WTC11 (cell line): ENCODE measurements around the gene TMEM30A. TPM values are rescaled to one million over a fixed set of nuclear protein-coding genes. Genes with fewer than 3 reads are reported as not detected.

Source experiments
- ATAC-seq: fragments of 200-7000 bp; cut with Tn5 transposase; 2 replicates; pipeline ENCODE4 v1.10.0; 2021; ENCODE audit warnings: mild to moderate bottlenecking, moderate library complexity
- CTCF ChIA-PET: fragments of 300-600 bp; sonication (Branson Sonifier 250); formaldehyde crosslinking; loops from one replicate; lab custom pipeline; 2021; ENCODE audit warnings: antibody characterized with exemption; lab: Charles Lee
- POLR2A ChIA-PET: fragments of 350-600 bp; sonication (Branson Sonifier 250); formaldehyde crosslinking; loops from one replicate; lab custom pipeline; 2021; ENCODE audit warnings: antibody characterized with exemption; lab: Charles Lee
- DNase-seq: peaks from one replicate; pipeline ENCODE4 v3.0.0; 2021; ENCODE audit warnings: low spot score
- H3K27ac Mint-ChIP-seq: 2 replicates; pipeline ENCODE4 v1.8.0; 2021; ENCODE audit warnings: mixed read lengths
- H3K27me3 Mint-ChIP-seq: 2 replicates; pipeline ENCODE4 v1.8.0; 2021; ENCODE audit warnings: low read depth, mild to moderate bottlenecking, moderate library complexity, mixed read lengths
- H3K36me3 Mint-ChIP-seq: 2 replicates; pipeline ENCODE4 v1.8.0; 2021; ENCODE audit warnings: mixed read lengths
- H3K4me1 Mint-ChIP-seq: 2 replicates; pipeline ENCODE4 v1.8.0; 2022; ENCODE audit warnings: mixed read lengths
- H3K4me3 Mint-ChIP-seq: 2 replicates; pipeline ENCODE4 v1.8.0; 2021; ENCODE audit warnings: mild to moderate bottlenecking, moderate library complexity, mixed read lengths
- H3K9me3 Mint-ChIP-seq: 2 replicates; pipeline ENCODE4 v1.8.0; 2021; ENCODE audit warnings: mixed read lengths
- ATF1 ChIP-seq: sonication (generic); formaldehyde crosslinking; IDR thresholded peaks from 2 replicates; pipeline ENCODE4 v1.8.1; 2023; ENCODE audit warnings: mild to moderate bottlenecking, moderate library complexity, missing genetic modification reagents
- CBFB ChIP-seq: sonication (generic); formaldehyde crosslinking; IDR thresholded peaks from 2 replicates; pipeline ENCODE4 v1.8.1; 2022; ENCODE audit warnings: mild to moderate bottlenecking, low read depth, missing genetic modification reagents
- CDX4 ChIP-seq: fragments of 250-450 bp; sonication (Bioruptor Pico); IDR thresholded peaks from 2 replicates; pipeline ENCODE4 v1.9.0; 2021; ENCODE audit warnings: moderate library complexity, mild to moderate bottlenecking, inconsistent platforms, borderline replicate concordance
- ESRRA ChIP-seq: sonication (generic); formaldehyde crosslinking; IDR thresholded peaks from 2 replicates; pipeline ENCODE4 v1.8.1; 2022; ENCODE audit warnings: mild to moderate bottlenecking, missing genetic modification reagents, borderline replicate concordance
- KAT7 ChIP-seq: sonication (generic); formaldehyde crosslinking; IDR thresholded peaks from 2 replicates; pipeline ENCODE4 v1.8.1; 2023; ENCODE audit warnings: missing genetic modification reagents, mild to moderate bottlenecking, borderline replicate concordance
- MXD4 ChIP-seq: fragments of 250-450 bp; sonication (Bioruptor Pico); IDR thresholded peaks from 2 replicates; pipeline ENCODE4 v1.8.0; 2021; ENCODE audit warnings: mild to moderate bottlenecking, moderate library complexity, borderline replicate concordance
- NR3C1 ChIP-seq: sonication (generic); formaldehyde crosslinking; conservative IDR thresholded peaks from 2 replicates; pipeline ENCODE4 v1.8.1; 2023; ENCODE audit warnings: low read depth, mild to moderate bottlenecking, missing genetic modification reagents
- OVOL2 ChIP-seq: fragments of 250-450 bp; sonication (Bioruptor Pico); IDR thresholded peaks from 2 replicates; pipeline ENCODE4 v1.9.0; 2021; ENCODE audit warnings: mild to moderate bottlenecking, borderline replicate concordance
- RELA ChIP-seq: sonication (generic); formaldehyde crosslinking; IDR thresholded peaks from 2 replicates; pipeline ENCODE4 v1.8.1; 2022; ENCODE audit warnings: missing genetic modification reagents, mild to moderate bottlenecking, borderline replicate concordance
- RORB ChIP-seq: fragments of 250-450 bp; sonication (Bioruptor Pico); IDR thresholded peaks from 2 replicates; pipeline ENCODE4 v1.9.0; 2021; ENCODE audit warnings: mild to moderate bottlenecking
- TCF7 ChIP-seq: sonication (generic); formaldehyde crosslinking; IDR thresholded peaks from 2 replicates; pipeline ENCODE4 v1.8.0; 2022; ENCODE audit warnings: mild to moderate bottlenecking, low read depth, missing genetic modification reagents, moderate library complexity
- TEAD1 ChIP-seq: sonication (generic); formaldehyde crosslinking; IDR thresholded peaks from 2 replicates; pipeline ENCODE4 v1.8.0; 2022; ENCODE audit warnings: mild to moderate bottlenecking, missing genetic modification reagents
- TP53 ChIP-seq: sonication (generic); formaldehyde crosslinking; IDR thresholded peaks from 2 replicates; pipeline ENCODE4 v1.8.1; 2023; ENCODE audit warnings: mild to moderate bottlenecking, missing genetic modification reagents
- ZBTB21 ChIP-seq: sonication (generic); formaldehyde crosslinking; IDR thresholded peaks from 2 replicates; pipeline ENCODE4 v1.8.1; 2023; ENCODE audit warnings: mild to moderate bottlenecking, missing genetic modification reagents, borderline replicate concordance
- ZNF263 ChIP-seq: sonication (generic); formaldehyde crosslinking; IDR thresholded peaks from 2 replicates; pipeline ENCODE4 v1.8.1; 2022; ENCODE audit warnings: low read depth, mild to moderate bottlenecking, moderate library complexity, missing genetic modification reagents
- ZNF671 ChIP-seq: fragments of 250-450 bp; sonication (Bioruptor Pico); IDR thresholded peaks from 2 replicates; pipeline ENCODE4 v1.8.0; 2021; ENCODE audit warnings: mild to moderate bottlenecking
- total RNA-seq: library from RNA; stranded (reverse); gene quantifications from 3 replicates; pipeline ENCODE4 v1.2.3, GENCODE V29; 2021
- TF ChIP-seq, protein P1 (sequence below): sonication (generic); formaldehyde crosslinking; IDR thresholded peaks from 2 replicates; pipeline ENCODE4 v1.8.0; 2022; ENCODE audit warnings: mild to moderate bottlenecking, missing genetic modification reagents
- TF ChIP-seq, protein P2 (sequence below): sonication (generic); formaldehyde crosslinking; IDR thresholded peaks from 2 replicates; pipeline ENCODE4 v1.8.1; 2023; ENCODE audit warnings: mild to moderate bottlenecking, missing genetic modification reagents

Gene TMEM30A
- total RNA-seq, 1 experiment from 2014 or later, result 81.2 TPM

DNA sequence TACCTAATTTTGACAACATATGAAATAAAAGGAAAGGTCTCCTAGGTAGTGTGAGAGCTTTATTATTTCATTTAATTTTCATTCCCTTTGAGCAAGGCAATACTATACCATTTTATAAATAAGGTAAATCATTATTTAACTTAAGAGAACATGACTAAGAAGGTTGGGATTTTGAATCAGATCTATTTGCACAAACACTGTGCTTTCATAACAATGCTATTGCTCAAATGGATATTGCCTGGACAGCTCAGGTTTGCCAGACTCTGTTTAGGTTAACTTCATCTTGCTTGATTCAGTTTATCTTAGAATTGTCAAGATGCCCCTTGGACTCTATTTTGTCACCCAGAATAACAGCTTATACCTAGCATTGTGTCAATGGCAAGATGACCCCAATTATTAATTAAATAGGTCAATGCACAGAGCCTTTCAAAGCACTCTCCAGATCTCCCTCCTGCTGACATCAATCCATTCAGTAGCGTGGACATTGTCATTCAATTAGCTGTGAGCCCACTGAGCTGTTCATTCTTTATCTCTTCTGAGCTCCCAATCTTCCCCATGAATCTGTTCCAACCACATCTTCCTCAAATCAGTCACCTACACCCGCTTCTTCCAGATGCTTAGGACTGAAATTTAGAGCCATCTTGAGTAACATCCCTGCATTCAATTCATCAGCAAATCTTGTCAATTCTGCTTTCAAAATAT is 42.1 kb upstream of the TMEM30A start:
- Mint-ChIP-seq H3K4me1 (peaks cover 21% of the 10 kb centered on the region), H3K27me3 (no peaks in the 10 kb centered on the region), H3K4me3 (peak overlapping the region; percentile 1; the same call in 1 of the 2 replicates), H3K27ac (peak overlapping the region; percentile 1; the same call in 1 of the 2 replicates), H3K36me3 (no peaks in the 10 kb centered on the region; the same call in 1 of the 2 replicates), H3K9me3 (peaks cover 13% of the 10 kb centered on the region)
- ATAC-seq, result peak; percentile 78
- ChIA-PET CTCF (interaction anchor here (1.0 to 1.3 kb wide), 3 partner anchors 8 to 60 kb away, joined by 3 to 5 read pairs (median 4); no protein-coding TSS in a partner anchor), POLR2A (interaction anchor here (0.5 kb wide), 1 partner anchor 719 kb away, joined by 9 read pairs; no protein-coding TSS in a partner anchor)
- TF ChIP-seq ATF1 (no peak), OVOL2 (CRISPR knock-in tag) (no peak), TCF7 (CRISPR knock-in tag) (no peak), ESRRA (CRISPR knock-in tag) (no peak), CDX4 (CRISPR knock-in tag) (no peak), ZNF671 (CRISPR knock-in tag) (no peak), TEAD1 (no peak), CBFB (no peak), NR3C1 (no peak), RORB (CRISPR knock-in tag) (no peak)
- TF ChIP-seq, protein P1, sequence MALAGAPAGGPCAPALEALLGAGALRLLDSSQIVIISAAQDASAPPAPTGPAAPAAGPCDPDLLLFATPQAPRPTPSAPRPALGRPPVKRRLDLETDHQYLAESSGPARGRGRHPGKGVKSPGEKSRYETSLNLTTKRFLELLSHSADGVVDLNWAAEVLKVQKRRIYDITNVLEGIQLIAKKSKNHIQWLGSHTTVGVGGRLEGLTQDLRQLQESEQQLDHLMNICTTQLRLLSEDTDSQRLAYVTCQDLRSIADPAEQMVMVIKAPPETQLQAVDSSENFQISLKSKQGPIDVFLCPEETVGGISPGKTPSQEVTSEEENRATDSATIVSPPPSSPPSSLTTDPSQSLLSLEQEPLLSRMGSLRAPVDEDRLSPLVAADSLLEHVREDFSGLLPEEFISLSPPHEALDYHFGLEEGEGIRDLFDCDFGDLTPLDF (CRISPR knock-in tag), result no peak
- TF ChIP-seq, protein P2, sequence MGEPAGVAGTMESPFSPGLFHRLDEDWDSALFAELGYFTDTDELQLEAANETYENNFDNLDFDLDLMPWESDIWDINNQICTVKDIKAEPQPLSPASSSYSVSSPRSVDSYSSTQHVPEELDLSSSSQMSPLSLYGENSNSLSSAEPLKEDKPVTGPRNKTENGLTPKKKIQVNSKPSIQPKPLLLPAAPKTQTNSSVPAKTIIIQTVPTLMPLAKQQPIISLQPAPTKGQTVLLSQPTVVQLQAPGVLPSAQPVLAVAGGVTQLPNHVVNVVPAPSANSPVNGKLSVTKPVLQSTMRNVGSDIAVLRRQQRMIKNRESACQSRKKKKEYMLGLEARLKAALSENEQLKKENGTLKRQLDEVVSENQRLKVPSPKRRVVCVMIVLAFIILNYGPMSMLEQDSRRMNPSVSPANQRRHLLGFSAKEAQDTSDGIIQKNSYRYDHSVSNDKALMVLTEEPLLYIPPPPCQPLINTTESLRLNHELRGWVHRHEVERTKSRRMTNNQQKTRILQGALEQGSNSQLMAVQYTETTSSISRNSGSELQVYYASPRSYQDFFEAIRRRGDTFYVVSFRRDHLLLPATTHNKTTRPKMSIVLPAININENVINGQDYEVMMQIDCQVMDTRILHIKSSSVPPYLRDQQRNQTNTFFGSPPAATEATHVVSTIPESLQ (CRISPR knock-in tag), result no peak
- DNase-seq, result no peak

DNA sequence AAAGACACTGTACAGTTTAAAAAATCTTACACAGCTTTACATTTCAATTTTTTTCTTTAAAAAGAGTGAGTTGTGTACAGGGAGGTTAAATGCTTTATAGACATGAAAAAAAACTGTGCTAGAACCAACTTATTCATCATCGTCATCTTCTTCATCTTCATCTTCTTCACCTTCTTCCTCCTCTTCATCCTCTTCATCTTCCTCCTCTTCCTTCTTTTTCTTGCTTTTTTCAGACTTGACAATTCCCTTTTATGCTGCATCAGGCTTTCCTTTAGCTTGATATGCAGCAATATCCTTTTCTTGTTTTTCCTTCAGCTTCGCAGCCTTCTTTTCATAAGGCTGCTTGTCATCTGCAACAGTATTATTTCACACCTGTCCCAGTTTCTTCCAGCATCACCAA is 34.3 kb upstream of the TMEM30A start:
- Mint-ChIP-seq H3K4me3 (no peak overlapping the region), H3K27ac (peak overlapping the region; percentile 35; the same call in 1 of the 2 replicates), H3K9me3 (peaks cover 19% of the 10 kb centered on the region), H3K27me3 (no peaks in the 10 kb centered on the region; the same call in 1 of the 2 replicates), H3K36me3 (peaks cover 9% of the 10 kb centered on the region), H3K4me1 (peaks cover 10% of the 10 kb centered on the region)
- ChIA-PET POLR2A (no interaction called here), CTCF (interaction anchor here (2.0 kb wide), 1 partner anchor 22 kb away, joined by 7 read pairs; no protein-coding TSS in a partner anchor)
- no peak for DNase-seq
- TF ChIP-seq TP53 (CRISPR knock-in tag) (no peak), ZBTB21 (no peak), KAT7 (CRISPR knock-in tag) (no peak), MXD4 (CRISPR knock-in tag) (no peak), ZNF263 (CRISPR knock-in tag) (no peak), RELA (CRISPR knock-in tag) (no peak)
- no peak for ATAC-seq
